Measurements from ENCODE around the gene SPRN.
"Not testable (repeated sequence)": the region's sequence is repeated elsewhere in the genome, so short reads cannot be mapped to it uniquely, and the experiment has no call there.

GRCh38 chr10:133432789-133433188 is 8.4 kb upstream of the SPRN start:
- not testable (repeated sequence) for TF ChIP-seq CTCF, POLR2A, POLR2AphosphoS5 (IDR thresholded peaks at IDR 0.05)

Measured in upper lobe of left lung (tissue), 4 donors.